ENCODE results near the gene NR2F6.

- TF ChIP-seq EZH2 (optimal IDR thresholded peaks at IDR 0.05; ENCODE audit: low read depth, low read length) (no peak), CTCF (IDR thresholded peaks at IDR 0.05; ENCODE audit: low read length) (no peak), EZH2phosphoT487 (IDR thresholded peaks at IDR 0.05; ENCODE audit: low read length) (no peak)
Measured at GRCh38 chr19:17200408-17201079, 45.2 kb downstream of the NR2F6 start.

All from MM.1S (cell line).